SK-N-SH treated with all-trans-retinoic acid at 6 μM for 48 hours (cell line): ENCODE results near the gene ROCK1.

Source experiments
- GLIS3 ChIP-seq: fragments of 250-450 bp; sonication (Bioruptor Pico); IDR thresholded peaks from 2 replicates; pipeline ENCODE4 v1.5.0; 2020; ENCODE audit warnings: mild to moderate bottlenecking, moderate library complexity
- OSR1 ChIP-seq: fragments of 250-450 bp; sonication (Bioruptor Pico); IDR thresholded peaks from 2 replicates; pipeline ENCODE4 v1.8.0; 2022; ENCODE audit warnings: moderate library complexity, mild to moderate bottlenecking, inconsistent platforms
- TCF4 ChIP-seq: fragments of 250-450 bp; sonication (Bioruptor Pico); IDR thresholded peaks from 2 replicates; pipeline ENCODE4 v1.8.0; 2021; ENCODE audit warnings: mild to moderate bottlenecking, moderate library complexity, borderline replicate concordance
- TSHZ2 ChIP-seq: fragments of 250-450 bp; sonication (Bioruptor Pico); IDR thresholded peaks from 2 replicates; pipeline ENCODE4 v1.5.0; 2020; ENCODE audit warnings: mild to moderate bottlenecking, moderate library complexity
- ZFP3 ChIP-seq: fragments of 250-450 bp; sonication (Bioruptor Pico); IDR thresholded peaks from 2 replicates; pipeline ENCODE4 v1.5.0; 2020; ENCODE audit warnings: mild to moderate bottlenecking, moderate library complexity
- ZFP30 ChIP-seq: fragments of 450-650 bp; formaldehyde crosslinking; IDR thresholded peaks from 2 replicates; pipeline ENCODE4 v1.5.0; 2022; ENCODE audit warnings: mild to moderate bottlenecking, moderate library complexity

- no peak for TF ChIP-seq ZFP30 (CRISPR knock-in tag)
- TF ChIP-seq TSHZ2 (CRISPR knock-in tag) = no peak
- TF ChIP-seq GLIS3 = no peak
- no peak for TF ChIP-seq TCF4
- TF ChIP-seq ZFP3 (CRISPR knock-in tag) = no peak
- TF ChIP-seq OSR1 (CRISPR knock-in tag) = no peak
Observed at GRCh38 chr18:21132398-21132918, 20.8 kb upstream of the ROCK1 start.
